Activated T-cell treated with anti-CD3 and anti-CD28 coated beads for 48 hours (primary cell): ENCODE results near the gene ABAT.

Experiments used
- DNase-seq: peaks from one replicate; pipeline ENCODE4 v3.0.0-alpha.2; 2020; ENCODE audit warnings: low read depth

The ABAT gene

GRCh38 chr16:8818504-8819270 lies 144.3 kb downstream of the ABAT start:
- no peak for DNase-seq

GRCh38 chr16:8819411-8820034 lies 145.1 kb downstream of the ABAT start:
- DNase-seq = no peak

- no peak for DNase-seq
These were observed 148.0 kb downstream of the ABAT start for GRCh38 chr16:8822403-8822802.

- no peak for DNase-seq
These were observed 152.0 kb downstream of the ABAT start for GRCh38 chr16:8826278-8826879.

GRCh38 chr16:8828541-8829165 lies 154.2 kb downstream of the ABAT start:
- DNase-seq = no peak

GRCh38 chr16:8831450-8831849 lies 157.0 kb downstream of the ABAT start:
- no peak for DNase-seq

GRCh38 chr16:8831871-8832716 lies 157.7 kb downstream of the ABAT start:
- DNase-seq = no peak

- DNase-seq = no peak
These were observed 158.3 kb downstream of the ABAT start for GRCh38 chr16:8832717-8833105.
